Tibial nerve (tissue), 4 donors: ENCODE data around the gene MYNN.

ENCODE experiments used
- CTCF ChIP-seq, 5 experiments: fragments of 200-600 bp in 3 of 5; fragments of 450-650 bp in 2 of 5; sonication (generic) in 3 of 5; IDR thresholded peaks; one replicate each; pipeline ENCODE4 v1.5.1; 2016 to 2019; ENCODE audit warnings: antibody characterized with exemption in 5 of 5, mild to moderate bottlenecking in 3 of 5, moderate library complexity in 2 of 5
- EP300 ChIP-seq, 2 donors: sonication (generic); formaldehyde crosslinking; IDR thresholded peaks; one replicate each; pipeline ENCODE4 v1.6.1; 2017; ENCODE audit warnings: antibody characterized with exemption in 2 of 2, mild to moderate bottlenecking in 1 of 2
- POLR2A ChIP-seq, 2 donors: fragments of 450-650 bp; IDR thresholded peaks; one replicate each; pipeline ENCODE4 v1.6.1; 2017; ENCODE audit warnings: antibody characterized with exemption in 2 of 2, mild to moderate bottlenecking in 2 of 2, moderate library complexity in 2 of 2

- no peak for TF ChIP-seq CTCF (IDR thresholded peaks at IDR 0.05)
- TF ChIP-seq POLR2A (IDR thresholded peaks at IDR 0.05): no peak
- no peak for TF ChIP-seq EP300 (IDR thresholded peaks at IDR 0.05)
Observed at GRCh38 chr3:169836942-169837275, 63.7 kb downstream of the MYNN start.
